ENCODE data around the gene EGLN3. TPM values are rescaled to one million over a fixed set of nuclear protein-coding genes. Genes with fewer than 3 reads are reported as not detected.

EGLN3 gene
- polyA plus RNA-seq, 1 donor from 2014 or later = not detected

DNA sequence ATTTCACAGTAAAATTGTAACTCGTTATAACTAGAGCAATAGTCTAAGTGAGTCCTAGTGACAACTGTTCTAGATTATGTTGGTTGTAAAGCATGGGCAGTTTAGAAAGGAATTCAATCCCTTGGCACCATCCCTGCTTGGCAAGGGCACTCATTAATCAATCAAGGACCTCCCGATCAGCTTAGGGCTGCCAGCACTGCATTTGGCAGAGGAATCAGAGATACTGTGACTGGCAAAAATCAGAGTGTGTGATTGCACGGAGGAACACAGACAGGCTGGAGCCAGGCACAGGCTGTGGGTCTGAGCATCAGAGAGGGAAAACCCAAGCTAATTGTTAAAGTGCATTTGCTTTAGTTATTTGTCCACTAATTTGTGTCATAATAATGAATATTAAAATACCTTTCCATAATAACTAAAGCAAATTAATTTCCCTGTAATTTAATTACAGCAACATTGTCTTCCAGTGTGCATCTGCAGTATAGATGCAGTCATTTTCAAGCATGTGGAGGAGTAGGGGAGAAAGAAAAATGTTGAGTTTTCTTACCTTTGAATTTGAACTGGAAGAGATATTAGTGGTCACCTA lies 3.2 kb upstream of the EGLN3 start:
- Histone ChIP-seq H3K27ac (ENCODE audit: low read length) (no peak overlapping the region), H3K4me3 (ENCODE audit: low read length) (no peak overlapping the region), H2AFZ (ENCODE audit: low read depth, low read length) (no peak overlapping the region), H3K4me2 (ENCODE audit: low read length) (no peak overlapping the region), H3F3A (ENCODE audit: insufficient read depth, low read length, poor library complexity, severe bottlenecking) (no peaks in the 10 kb centered on the region), H4K20me1 (ENCODE audit: insufficient read depth) (no peaks in the 10 kb centered on the region), H3K36me3 (ENCODE audit: insufficient read depth, low read length) (no peaks in the 10 kb centered on the region), H3K27me3 (ENCODE audit: insufficient read depth, low read depth, low read length) (peaks cover 27% of the 10 kb centered on the region), H3K9me3 (ENCODE audit: low read length) (peaks cover 4% of the 10 kb centered on the region), H3K9ac (ENCODE audit: low read length) (no peak overlapping the region), H3K9me2 (ENCODE audit: insufficient read depth, low read length) (no peaks in the 10 kb centered on the region), H3K79me2 (replicated peaks; ENCODE audit: insufficient read depth, low read length) (no peaks in the 10 kb centered on the region)
- TF ChIP-seq REST (IDR thresholded peaks at IDR 0.05; ENCODE audit: borderline replicate concordance) (no peak), TAF1 (IDR thresholded peaks at IDR 0.05; ENCODE audit: low read depth) (no peak), EP300 (conservative IDR thresholded peaks at IDR 0.05; ENCODE audit: poor library complexity, severe bottlenecking) (no peak), POLR2AphosphoS5 (IDR thresholded peaks at IDR 0.05) (no peak), RAD21 (conservative IDR thresholded peaks at IDR 0.05) (no peak), SMC3 (conservative IDR thresholded peaks at IDR 0.05; ENCODE audit: poor library complexity) (no peak), CTCF (IDR thresholded peaks at IDR 0.05; ENCODE audit: poor library complexity, severe bottlenecking) (no peak), EZH2 (IDR thresholded peaks at IDR 0.05; ENCODE audit: borderline replicate concordance, insufficient read depth, low read length, poor library complexity, severe bottlenecking) (no peak), MXI1 (conservative IDR thresholded peaks at IDR 0.05; ENCODE audit: poor library complexity, severe bottlenecking) (no peak)

DNA sequence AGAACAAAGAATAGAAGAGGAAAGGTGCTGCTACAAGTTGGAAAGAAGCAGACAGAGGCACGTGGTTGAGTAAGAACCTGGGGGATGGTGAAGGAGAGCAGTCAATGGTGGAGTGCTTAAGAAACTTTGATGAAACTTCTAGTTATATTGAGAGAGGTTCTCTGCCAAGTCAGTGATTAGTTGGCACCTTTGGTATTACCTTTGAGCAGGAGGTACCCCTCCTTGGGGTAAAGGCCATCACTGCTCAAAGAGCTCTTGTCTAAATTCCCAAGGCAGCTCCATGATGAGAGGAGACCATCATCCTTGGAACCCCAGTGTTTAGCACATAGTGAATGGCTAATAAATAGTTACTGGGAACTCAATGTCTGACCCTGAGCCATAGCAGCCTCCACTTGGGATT lies 1.7 kb upstream of the EGLN3 start:
- no peaks in the 10 kb centered on the region for H3K9me2 ChIP-seq (ENCODE audit: insufficient read depth, low read length)
- no peak overlapping the region for H3K4me2 ChIP-seq (ENCODE audit: low read length)

More for the DNA sequence above, 1.7 kb upstream of the EGLN3 start:
- H4K20me1 ChIP-seq (ENCODE audit: insufficient read depth) = no peaks in the 10 kb centered on the region
- H3K9me3 ChIP-seq (ENCODE audit: low read length) = peaks cover 4% of the 10 kb centered on the region
- no peak overlapping the region for H3K9ac ChIP-seq (ENCODE audit: low read length)
- peaks cover 35% of the 10 kb centered on the region for H3K27me3 ChIP-seq (ENCODE audit: insufficient read depth, low read depth, low read length)
- no peak overlapping the region for H2AFZ ChIP-seq (ENCODE audit: low read depth, low read length)
- no peak overlapping the region for H3K27ac ChIP-seq (ENCODE audit: low read length)
- no peaks in the 10 kb centered on the region for H3K79me2 ChIP-seq (replicated peaks; ENCODE audit: insufficient read depth, low read length)
- TF ChIP-seq RAD21 (conservative IDR thresholded peaks at IDR 0.05) (no peak), EP300 (conservative IDR thresholded peaks at IDR 0.05; ENCODE audit: poor library complexity, severe bottlenecking) (no peak), SMC3 (conservative IDR thresholded peaks at IDR 0.05; ENCODE audit: poor library complexity) (no peak), MXI1 (conservative IDR thresholded peaks at IDR 0.05; ENCODE audit: poor library complexity, severe bottlenecking) (no peak), TAF1 (IDR thresholded peaks at IDR 0.05; ENCODE audit: low read depth) (no peak), REST (IDR thresholded peaks at IDR 0.05; ENCODE audit: borderline replicate concordance) (no peak), POLR2AphosphoS5 (IDR thresholded peaks at IDR 0.05) (no peak), CTCF (IDR thresholded peaks at IDR 0.05; ENCODE audit: poor library complexity, severe bottlenecking) (no peak), EZH2 (IDR thresholded peaks at IDR 0.05; ENCODE audit: borderline replicate concordance, insufficient read depth, low read length, poor library complexity, severe bottlenecking) (no peak)
- no peaks in the 10 kb centered on the region for H3F3A ChIP-seq (ENCODE audit: insufficient read depth, low read length, poor library complexity, severe bottlenecking)
- no peaks in the 10 kb centered on the region for H3K36me3 ChIP-seq (ENCODE audit: insufficient read depth, low read length)
- no peak overlapping the region for H3K4me3 ChIP-seq (ENCODE audit: low read length)

All from neural cell (in vitro differentiated cells).